Measurements from ENCODE around the gene EGFR.

EGFR gene

GRCh38 chr7:55108401-55108800 is 89.6 kb downstream of the EGFR start:
- no peak for DNase-seq

DNA sequence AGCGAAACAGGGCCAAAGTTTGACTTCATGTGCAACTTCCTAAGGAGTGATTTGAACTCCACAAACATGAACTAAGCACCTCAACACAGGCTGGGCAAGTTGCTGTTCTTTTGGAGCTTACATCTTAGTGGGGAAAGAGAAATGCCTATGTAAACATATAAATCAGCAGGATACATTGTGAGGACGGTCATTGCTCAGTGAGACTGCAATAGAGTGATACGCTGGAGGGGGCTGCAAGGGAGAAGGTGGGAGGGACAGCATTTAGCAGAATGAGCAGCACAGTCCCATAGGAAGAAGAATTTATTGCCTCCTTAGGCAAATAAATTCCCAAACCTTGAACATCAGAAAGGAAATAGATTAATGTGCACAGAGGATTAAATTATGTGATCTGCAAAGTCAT is 90.0 kb downstream of the EGFR start:
- no peak for DNase-seq

- DNase-seq = no peak
These were observed 90.8 kb downstream of the EGFR start for GRCh38 chr7:55109404-55110167.

GRCh38 chr7:55110282-55110992 is 91.6 kb downstream of the EGFR start:
- DNase-seq = no peak

- DNase-seq = no peak
These were observed 92.2 kb downstream of the EGFR start for GRCh38 chr7:55110993-55111361.

- DNase-seq = no peak
These were observed 93.2 kb downstream of the EGFR start for GRCh38 chr7:55112056-55112455.

GRCh38 chr7:55113760-55114540 is 95.1 kb downstream of the EGFR start:
- no peak for DNase-seq

DNA sequence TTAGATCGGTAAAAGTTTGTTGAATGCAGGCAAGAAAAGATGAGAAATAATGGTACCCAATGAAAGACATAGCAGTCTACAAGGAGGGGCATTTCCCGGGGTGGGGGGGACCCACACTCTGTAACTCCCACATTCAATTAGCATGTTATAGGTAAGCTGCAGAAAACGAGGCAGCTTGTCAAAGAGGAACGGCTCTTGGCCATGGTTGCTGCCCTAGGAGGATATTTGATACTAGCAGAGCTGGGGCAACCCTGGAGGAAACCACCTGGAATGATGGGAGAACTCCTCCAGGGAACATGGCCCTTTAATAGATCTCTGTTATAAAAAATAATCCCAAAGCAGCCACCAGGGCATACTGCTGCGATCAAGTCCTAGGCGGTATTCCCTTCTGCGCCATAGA is 98.5 kb downstream of the EGFR start:
- DNase-seq = no peak

DNA sequence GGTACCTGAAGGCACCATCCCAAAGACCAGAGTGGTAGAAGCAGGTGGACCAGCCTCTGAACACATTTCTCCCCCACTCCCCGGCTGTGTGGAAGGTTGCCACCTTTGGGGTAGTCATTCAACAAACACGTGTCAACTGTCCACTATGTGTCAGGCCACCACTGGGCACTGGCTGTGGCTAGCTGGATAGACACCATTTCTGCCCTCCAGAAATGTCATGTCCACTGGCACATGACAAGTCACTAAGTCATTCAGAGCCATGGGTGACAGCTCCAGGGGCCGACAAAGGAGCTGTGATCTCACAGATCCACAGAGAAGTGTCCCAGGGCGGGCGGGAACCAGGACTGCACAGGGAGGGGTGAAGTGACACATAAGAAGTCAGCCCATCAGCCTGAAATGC is 99.6 kb downstream of the EGFR start:
- DNase-seq = no peak

GRCh38 chr7:55119571-55119970 is 100.8 kb downstream of the EGFR start:
- no peak for DNase-seq

GRCh38 chr7:55120074-55120473 is 101.3 kb downstream of the EGFR start:
- no peak for DNase-seq

- no peak for DNase-seq
These were observed 101.8 kb downstream of the EGFR start for GRCh38 chr7:55120501-55121198.

GRCh38 chr7:55121249-55121648 is 102.4 kb downstream of the EGFR start:
- DNase-seq = no peak

- DNase-seq = no peak
These were observed 103.4 kb downstream of the EGFR start for GRCh38 chr7:55122263-55122662.

GRCh38 chr7:55124989-55125875 is 106.4 kb downstream of the EGFR start:
- DNase-seq = no peak

DNA sequence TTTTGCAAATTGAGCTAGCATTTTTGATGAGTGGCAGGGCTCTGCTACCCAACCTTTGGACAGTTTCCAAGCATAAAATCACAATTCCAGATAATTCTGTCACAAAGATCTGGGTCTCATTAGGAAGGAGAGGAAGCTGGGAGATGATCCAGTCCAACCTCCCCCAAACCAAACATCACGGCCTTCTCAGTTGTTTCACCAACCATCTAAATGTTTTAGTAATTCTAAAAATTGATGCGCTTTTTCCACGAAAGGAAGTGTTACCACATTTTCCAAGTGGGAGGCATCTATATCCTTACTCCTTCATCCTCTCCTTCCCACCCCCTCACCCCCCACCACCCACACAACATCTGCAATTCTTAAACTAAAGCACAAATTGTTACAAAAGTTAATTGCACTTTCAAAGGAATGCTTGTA is 108.3 kb downstream of the EGFR start:
- no peak for DNase-seq

- no peak for DNase-seq
These were observed 108.8 kb downstream of the EGFR start for GRCh38 chr7:55127622-55128081.

- DNase-seq = no peak
These were observed 110.0 kb downstream of the EGFR start for GRCh38 chr7:55128693-55129394.

GRCh38 chr7:55129541-55130394 is 111.0 kb downstream of the EGFR start:
- DNase-seq = no peak

GRCh38 chr7:55130395-55131141 is 111.8 kb downstream of the EGFR start:
- no peak for DNase-seq
